AG10803 (cell line): ENCODE results near the gene CDKN2B.

ENCODE experiments used
- DNase-seq: peaks from one replicate; pipeline ENCODE4 v3.0.0; 2010; ENCODE audit warnings: low read depth
- H3K4me3 ChIP-seq: 2 replicates; pipeline ENCODE4 v1.5.1; 2011; ENCODE audit warnings: mild to moderate bottlenecking, low read length, control low read depth
- TF ChIP-seq, protein P1 (sequence below): conservative IDR thresholded peaks from 2 replicates; pipeline ENCODE4 v1.5.1; 2011; ENCODE audit warnings: mild to moderate bottlenecking, low read length, control low read depth, inconsistent platforms

CDKN2B gene

DNA sequence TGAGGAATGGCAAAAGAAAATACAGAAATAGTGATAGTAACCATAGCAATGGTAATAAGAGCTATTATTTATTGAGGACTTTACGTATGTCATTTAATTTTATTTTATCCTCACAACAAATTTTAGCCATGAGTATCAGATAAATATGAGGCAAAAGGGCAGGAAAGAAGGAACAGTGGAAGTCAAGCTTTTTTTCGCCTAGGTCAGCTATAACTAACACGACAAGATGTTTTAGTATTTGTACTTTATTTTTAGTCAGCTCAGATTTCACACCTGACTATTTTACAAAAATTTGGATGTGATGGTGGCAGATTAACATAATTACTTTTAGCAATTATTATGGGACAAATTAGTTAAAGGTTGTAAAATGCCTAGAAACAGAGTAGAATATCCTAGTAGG is 34.8 kb upstream of the CDKN2B start:
- DNase-seq = no peak
- no peak overlapping the region for H3K4me3 ChIP-seq
- TF ChIP-seq, protein P1, sequence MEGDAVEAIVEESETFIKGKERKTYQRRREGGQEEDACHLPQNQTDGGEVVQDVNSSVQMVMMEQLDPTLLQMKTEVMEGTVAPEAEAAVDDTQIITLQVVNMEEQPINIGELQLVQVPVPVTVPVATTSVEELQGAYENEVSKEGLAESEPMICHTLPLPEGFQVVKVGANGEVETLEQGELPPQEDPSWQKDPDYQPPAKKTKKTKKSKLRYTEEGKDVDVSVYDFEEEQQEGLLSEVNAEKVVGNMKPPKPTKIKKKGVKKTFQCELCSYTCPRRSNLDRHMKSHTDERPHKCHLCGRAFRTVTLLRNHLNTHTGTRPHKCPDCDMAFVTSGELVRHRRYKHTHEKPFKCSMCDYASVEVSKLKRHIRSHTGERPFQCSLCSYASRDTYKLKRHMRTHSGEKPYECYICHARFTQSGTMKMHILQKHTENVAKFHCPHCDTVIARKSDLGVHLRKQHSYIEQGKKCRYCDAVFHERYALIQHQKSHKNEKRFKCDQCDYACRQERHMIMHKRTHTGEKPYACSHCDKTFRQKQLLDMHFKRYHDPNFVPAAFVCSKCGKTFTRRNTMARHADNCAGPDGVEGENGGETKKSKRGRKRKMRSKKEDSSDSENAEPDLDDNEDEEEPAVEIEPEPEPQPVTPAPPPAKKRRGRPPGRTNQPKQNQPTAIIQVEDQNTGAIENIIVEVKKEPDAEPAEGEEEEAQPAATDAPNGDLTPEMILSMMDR = no peak

DNA sequence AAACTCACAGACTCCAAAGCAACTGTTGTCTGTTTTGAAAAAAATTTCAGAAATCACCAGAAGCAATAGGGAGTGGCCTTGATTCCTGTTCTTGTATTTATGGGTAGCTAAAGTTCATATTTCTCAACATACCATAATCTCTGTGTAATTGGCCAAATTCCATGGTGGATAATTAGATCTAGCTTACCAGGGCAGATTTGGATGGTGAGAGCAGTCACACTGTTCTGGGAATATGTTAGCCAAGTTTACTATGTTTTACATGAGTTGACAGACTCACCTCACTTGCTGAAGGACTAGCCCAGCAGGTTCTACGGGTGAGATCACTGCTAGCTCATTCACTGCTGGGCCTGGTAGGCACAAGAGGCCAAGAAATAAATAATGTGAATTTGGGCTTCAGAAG is 32.7 kb upstream of the CDKN2B start:
- TF ChIP-seq, protein P1 = no peak
- peak; percentile 64 for DNase-seq
- no peak overlapping the region for H3K4me3 ChIP-seq

DNA sequence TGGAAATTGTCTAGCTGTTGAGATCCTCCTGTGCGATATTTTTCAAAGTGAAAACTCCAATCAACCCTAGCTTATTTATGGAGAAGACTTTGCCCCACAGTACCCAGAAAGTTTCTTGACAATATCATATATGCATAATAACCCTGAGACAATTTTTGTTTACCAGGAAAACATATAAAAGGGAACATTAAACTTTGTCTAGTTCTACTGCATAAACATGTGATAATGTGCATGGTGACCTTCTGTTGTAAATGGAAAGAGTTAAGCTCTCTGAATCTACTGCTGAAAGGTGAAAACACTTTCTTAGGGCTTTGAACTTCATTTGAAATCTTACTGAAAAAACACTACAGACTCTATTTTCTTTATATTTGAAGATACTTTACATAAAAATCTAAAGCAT is 32.2 kb upstream of the CDKN2B start:
- DNase-seq = no peak
- no peak overlapping the region for H3K4me3 ChIP-seq
- TF ChIP-seq, protein P1 = no peak

DNA sequence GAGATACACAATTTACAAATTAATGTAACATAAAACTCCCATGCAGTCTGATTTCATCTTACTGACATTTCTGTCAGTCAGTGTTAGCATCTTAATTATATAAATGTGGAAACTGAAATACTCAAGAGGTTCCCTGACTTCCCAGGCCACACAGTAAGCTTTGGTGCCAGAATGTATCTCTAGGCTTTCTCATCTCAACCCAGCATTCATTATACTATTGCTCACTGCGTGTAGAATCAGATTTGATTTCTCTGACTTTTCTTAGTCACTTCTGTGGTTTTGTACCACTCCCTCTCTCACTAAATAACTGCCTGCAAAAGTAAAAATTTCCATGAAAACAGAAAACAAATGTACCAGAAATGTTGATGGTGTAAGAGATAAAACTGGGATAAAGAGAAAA is 31.7 kb upstream of the CDKN2B start:
- DNase-seq = peak; percentile 82
- no peak overlapping the region for H3K4me3 ChIP-seq
- TF ChIP-seq, protein P1 = no peak

DNA sequence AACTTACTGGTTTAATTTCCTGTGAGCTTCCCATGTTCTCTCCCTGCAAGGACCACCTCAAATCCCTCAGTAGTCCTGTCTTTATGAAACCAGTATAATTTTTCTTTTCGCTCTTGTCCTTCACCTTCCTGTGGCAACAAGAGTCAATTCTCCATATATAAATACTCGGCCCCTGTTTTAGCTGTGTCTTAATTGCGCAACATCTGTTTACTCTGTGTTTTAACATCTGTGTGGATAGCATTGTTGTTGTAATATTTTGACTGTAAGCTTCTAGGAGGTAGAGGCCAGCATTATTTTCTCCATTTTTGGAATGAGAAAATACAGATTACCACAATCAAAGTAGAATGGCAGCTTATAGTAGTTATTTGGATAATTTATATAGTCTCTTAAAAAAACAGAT is 30.2 kb upstream of the CDKN2B start:
- TF ChIP-seq, protein P1 = no peak
- H3K4me3 ChIP-seq = no peak overlapping the region
- peak; percentile 29 for DNase-seq

DNA sequence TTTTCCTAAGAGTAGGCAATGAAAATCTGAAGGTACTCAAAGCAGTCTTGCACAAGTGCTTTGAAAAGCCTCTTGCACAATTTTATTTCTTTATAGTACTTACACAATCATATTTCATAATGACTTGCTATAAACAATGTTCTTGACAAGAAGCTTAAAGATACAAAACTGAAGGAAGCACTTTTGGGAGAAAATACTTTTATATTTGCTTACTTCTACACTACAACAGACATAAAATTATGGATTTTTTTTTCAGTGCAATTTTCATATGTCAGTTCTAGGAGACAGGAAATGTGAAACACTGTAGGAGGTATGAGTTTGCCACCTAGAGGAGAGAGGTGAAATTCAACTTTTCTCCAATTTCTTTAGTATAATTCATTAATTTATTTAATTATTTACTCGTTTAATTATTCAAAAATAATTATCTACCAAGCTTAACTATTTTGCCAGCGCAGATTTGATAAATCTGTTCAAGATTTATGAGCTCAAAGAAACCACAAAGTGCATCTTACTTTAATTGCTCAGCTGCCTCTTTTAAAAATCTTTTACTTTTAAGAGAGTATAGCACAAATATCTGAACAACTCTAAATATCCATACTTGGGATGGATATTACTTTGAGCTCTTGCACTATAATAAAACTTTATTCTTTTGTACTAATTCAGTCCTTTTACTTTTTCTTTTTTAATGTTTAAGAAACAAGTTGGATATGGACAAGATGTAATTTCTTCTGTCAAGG is 29.0 kb upstream of the CDKN2B start:
- TF ChIP-seq, protein P1 = peak; percentile 59
- peak; percentile 51 for DNase-seq

DNA sequence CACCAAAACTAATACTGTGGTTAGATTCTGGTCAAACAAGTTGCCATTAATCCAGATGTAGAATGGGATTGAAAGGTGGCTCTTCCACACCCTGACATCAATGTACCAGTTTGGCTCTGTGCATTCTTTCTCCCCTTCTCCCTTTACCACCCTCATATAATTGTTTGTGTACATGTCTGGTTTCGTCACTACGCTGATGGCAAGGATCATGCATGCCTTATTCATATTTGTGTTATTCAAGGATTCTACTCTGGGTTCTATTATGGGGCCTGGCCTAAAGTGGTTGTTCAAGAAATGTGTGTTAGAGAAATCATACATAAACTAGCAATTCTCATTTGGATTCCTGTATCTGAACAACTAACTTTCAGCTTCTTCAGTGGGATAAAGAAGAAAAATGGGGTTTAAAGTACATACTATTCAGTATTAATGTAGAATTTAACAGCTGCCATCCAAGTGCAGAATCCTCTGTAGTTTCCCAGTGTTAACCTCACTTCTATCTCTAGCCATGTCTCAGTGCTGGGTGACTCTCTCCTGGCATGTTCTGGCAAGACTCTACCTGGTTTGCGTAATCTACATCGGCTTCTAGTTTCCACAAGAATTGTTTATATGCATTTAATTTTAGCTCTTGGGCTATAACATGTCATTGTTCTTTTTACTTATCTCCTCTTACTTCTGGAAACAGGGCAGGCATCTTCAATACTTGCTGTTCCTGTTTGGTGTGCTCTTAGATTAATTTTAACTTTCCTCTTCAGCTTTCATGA is 27.9 kb upstream of the CDKN2B start:
- peak; percentile 27 for DNase-seq
- no peak overlapping the region for H3K4me3 ChIP-seq
- TF ChIP-seq, protein P1 = no peak

More for the DNA sequence above, 29.0 kb upstream of the CDKN2B start:
- H3K4me3 ChIP-seq = no peak overlapping the region
